Measurements from ENCODE around the gene XIRP1.
A peak's percentile ranks its signal among the peaks of the same experiment; 100 is the strongest.

The XIRP1 gene

DNA sequence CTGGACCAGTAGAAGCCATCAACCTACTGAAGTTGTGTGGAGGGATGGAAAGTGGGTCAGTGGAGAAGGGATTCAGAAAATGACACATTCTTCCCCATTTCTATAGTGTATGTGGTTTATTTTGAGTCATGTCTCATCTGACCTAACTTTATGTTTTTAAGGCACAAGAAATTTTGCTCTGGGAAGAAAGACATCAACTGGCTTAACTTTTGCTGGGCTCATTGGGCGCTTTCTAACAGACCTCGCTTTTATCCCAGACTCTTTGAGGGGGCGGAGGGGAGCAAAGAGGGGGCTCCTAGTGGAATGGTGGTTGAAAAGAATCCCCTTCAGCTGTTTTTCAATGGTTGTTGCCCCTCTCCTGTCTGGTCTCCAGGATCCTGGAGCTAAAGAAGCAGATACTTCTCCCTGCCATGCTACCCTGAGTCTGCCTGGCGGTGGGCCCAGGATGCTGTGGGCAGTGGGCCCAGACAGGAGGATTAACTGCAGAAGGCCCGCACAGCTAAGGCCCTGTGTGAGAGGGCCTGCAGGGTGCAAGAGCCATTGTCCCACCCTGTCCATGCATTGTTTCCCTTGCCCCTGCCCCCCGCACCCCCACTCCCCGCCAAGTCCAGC lies 53.5 kb downstream of the XIRP1 start:
- no peak for DNase-seq (ENCODE audit: low spot score)
- ChIA-PET CTCF (interaction anchor here (0.6 kb wide), 1 partner anchor 49 kb away, joined by 4 read pairs; no protein-coding TSS in a partner anchor), POLR2A (ENCODE audit: low non-redundant PET) (no interaction called here)
- peak overlapping the region; percentile 62 for H3K27ac ChIP-seq
- TF ChIP-seq, protein P1, sequence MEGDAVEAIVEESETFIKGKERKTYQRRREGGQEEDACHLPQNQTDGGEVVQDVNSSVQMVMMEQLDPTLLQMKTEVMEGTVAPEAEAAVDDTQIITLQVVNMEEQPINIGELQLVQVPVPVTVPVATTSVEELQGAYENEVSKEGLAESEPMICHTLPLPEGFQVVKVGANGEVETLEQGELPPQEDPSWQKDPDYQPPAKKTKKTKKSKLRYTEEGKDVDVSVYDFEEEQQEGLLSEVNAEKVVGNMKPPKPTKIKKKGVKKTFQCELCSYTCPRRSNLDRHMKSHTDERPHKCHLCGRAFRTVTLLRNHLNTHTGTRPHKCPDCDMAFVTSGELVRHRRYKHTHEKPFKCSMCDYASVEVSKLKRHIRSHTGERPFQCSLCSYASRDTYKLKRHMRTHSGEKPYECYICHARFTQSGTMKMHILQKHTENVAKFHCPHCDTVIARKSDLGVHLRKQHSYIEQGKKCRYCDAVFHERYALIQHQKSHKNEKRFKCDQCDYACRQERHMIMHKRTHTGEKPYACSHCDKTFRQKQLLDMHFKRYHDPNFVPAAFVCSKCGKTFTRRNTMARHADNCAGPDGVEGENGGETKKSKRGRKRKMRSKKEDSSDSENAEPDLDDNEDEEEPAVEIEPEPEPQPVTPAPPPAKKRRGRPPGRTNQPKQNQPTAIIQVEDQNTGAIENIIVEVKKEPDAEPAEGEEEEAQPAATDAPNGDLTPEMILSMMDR (conservative IDR thresholded peaks at IDR 0.05; ENCODE audit: low read depth): no peak

DNA sequence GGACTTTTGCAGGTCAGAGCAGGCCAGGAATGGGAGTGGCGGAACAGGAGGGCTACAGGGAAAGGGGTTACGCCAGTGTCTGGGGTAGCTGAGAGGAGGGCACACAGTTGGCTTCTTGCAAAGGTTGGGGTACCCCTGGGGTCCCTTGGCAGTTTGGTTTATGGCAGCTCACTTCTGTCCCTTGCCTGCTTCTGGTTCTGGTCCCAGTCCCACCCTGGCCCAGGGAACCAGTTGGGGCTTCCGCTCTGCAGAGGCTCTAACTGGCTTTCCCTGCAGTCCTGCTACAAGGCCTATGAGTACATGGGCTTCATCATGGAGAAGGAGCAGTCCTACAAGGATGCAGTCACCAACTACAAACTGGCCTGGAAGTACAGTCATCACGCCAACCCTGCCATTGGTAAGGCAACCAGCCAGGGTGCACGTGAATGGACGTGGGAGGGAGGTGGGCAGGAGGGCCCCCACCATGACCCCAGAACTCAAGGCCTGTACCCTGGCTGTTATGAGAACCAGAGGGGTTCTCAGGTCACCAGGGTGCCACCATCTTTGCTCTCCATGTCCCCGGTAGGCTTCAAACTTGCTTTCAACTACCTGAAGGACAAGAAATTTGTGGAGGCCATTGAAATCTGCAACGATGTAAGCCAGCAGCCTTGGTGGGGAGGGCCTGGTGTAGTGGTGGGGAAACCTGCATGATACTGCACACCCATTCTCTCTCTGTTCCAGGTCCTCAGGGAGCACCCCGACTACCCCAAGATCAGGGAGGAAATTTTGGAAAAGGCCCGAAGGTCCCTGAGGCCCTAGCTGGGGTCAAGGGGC lies 54.2 kb downstream of the XIRP1 start:
- peak overlapping the region; percentile 62 for H3K27ac ChIP-seq
- CTCF ChIA-PET: interaction anchor here (0.6 kb wide), 1 partner anchor 50 kb away, joined by 4 read pairs; no protein-coding TSS in a partner anchor
- POLR2A ChIA-PET (ENCODE audit: low non-redundant PET): no interaction called here
- no peak for DNase-seq (ENCODE audit: low spot score)
- TF ChIP-seq, protein P1 (conservative IDR thresholded peaks at IDR 0.05; ENCODE audit: low read depth): no peak

GRCh38 chr3:39137435-39137936 lies 54.9 kb downstream of the XIRP1 start:
- ChIA-PET CTCF (no interaction called here), POLR2A (ENCODE audit: low non-redundant PET) (no interaction called here)
- no peak for DNase-seq (ENCODE audit: low spot score)
- TF ChIP-seq, protein P1 (conservative IDR thresholded peaks at IDR 0.05; ENCODE audit: low read depth): no peak
- no peak overlapping the region for H3K27ac ChIP-seq

DNA sequence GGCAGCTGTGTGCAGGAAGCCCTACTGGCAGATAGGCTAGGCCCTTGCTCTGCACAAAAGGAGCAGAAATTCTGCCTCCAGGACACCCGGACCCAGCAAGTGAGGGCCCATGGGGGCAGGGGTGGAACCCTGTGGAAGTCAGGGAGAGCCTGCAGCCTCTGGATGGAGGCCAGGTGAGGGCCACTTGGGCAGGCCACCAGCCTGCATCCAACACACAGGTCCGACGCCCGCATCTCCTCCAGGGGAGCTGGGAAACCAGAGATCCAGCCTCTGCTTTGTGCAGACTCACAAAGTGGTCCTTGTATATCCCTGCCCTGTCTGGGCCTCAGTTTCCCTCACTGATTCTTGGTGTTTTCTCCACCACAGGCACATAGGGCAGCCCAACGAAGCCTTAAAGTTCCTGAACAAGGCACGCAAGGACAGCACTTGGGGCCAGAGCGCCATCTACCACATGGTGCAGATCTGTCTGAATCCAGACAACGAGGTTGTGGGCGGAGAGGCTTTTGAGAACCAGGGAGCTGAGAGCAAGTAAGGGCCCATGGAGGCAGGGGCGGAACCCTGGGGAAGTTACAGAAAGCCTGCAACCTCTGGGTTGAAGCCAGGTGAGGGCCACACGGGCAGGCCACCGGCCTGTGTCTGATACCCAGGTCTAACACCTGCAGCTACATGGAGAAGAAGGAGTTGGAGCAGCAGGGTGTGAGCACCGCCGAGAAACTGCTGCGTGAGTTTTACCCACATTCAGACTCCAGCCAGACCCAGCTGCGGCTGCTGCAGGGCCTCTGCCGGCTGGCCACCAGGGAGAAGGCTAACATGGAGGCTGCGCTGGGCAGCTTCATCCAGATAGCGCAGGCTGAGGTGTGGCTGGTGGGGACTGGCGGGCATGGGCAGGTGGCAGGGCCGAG lies 55.6 kb downstream of the XIRP1 start:
- DNase-seq (ENCODE audit: low spot score): no peak
- TF ChIP-seq, protein P1 (conservative IDR thresholded peaks at IDR 0.05; ENCODE audit: low read depth): no peak
- CTCF ChIA-PET: no interaction called here
- POLR2A ChIA-PET (ENCODE audit: low non-redundant PET): no interaction called here
- no peak overlapping the region for H3K27ac ChIP-seq

DNA sequence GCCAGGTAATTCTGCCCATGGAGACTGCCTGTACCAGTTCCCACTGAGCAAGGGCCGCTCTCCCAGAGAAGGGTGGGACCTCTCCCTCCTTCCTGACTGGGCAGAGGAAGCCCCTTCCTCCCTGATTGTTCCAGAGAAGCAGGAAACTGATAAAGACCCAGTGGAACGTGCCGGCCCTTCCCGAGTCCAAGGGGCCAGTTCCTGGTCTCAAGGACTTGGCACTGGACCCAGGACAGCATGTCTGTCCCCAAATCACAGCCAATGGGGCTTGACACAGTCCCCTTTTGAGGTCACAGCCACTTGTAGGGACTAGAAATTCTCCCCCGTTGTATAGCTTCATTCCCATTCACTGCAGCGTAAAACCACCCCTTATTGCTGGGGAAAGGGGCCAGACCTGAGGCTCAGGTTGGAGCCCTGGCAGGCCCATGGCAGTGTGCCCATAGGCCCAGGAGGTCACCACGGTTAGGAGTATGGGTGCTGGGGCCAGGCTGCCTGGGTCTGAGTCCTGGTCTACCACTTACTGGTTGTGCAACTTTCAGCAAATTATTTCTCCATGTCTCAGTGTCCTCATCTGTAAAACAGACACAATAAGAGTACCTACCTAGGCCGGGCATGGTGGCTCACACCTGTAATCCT lies 57.1 kb downstream of the XIRP1 start:
- no peak for DNase-seq (ENCODE audit: low spot score)
- ChIA-PET POLR2A (ENCODE audit: low non-redundant PET) (no interaction called here), CTCF (no interaction called here)
- H3K27ac ChIP-seq: no peak overlapping the region
- TF ChIP-seq, protein P1 (conservative IDR thresholded peaks at IDR 0.05; ENCODE audit: low read depth): no peak

- no peak overlapping the region for H3K27ac ChIP-seq
- DNase-seq (ENCODE audit: low spot score): no peak
- TF ChIP-seq, protein P1 (conservative IDR thresholded peaks at IDR 0.05; ENCODE audit: low read depth): no peak
- CTCF ChIA-PET: no interaction called here
- POLR2A ChIA-PET (ENCODE audit: low non-redundant PET): no interaction called here
These were observed 58.1 kb downstream of the XIRP1 start for GRCh38 chr3:39134305-39134704.
